Activated CD4-positive, alpha-beta T cell treated with anti-CD3 and anti-CD28 coated beads for 48 hours (primary cell): ENCODE results near the gene MAST4.

Experiments
- DNase-seq: peaks from one replicate; pipeline ENCODE4 v3.0.0-alpha.2; 2020

MAST4 gene

DNA sequence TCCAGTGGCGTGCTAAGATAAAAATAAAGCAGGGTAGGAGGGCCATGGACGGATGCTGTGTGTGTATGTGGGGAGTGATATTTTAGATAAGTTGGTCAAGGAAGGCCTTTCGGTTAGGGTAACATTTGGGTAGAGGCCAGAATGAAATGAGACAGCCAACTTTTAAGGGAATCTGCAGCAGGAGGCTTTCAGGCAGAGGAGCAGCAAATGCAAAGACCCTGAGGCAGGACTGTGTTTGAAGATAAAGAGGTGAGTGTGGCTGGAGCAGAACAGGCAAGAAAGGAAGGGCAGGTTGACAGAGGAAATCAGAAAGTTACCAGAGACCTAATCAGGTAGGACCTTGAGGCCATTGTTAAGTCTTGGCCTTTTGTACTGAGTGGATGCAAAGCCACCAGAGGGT, 106.2 kb downstream of the MAST4 start:
- no peak for DNase-seq

DNA sequence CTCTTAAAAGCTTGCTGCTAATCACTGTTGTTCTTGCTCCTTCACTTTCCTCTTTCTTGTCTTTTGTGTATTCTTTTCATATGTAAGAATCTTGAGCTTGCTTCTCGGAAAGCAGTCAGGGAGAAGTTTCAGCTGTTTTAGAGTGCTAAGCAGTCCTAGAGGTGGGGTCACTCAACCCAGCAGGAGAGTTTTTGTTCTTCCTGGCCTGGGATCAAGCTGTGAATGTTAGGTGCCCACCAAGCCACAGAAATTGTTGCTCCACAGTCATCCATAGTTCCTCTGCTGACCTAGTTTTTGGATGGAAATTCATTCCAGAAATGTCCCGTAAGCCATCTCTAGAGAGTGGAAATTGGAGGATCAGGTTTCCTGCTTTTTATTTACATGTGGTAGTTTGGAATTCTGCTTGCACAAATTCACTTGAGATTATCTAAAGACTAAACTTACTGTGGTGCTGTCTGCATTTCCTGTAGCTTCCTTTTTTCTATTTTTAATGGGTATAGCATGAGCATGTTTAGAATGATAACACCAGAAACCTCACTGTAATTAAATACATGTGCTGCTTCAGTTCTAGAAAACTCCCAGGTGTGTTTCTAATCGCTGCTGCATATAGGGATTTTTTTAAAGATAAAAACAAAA, 108.7 kb downstream of the MAST4 start:
- no peak for DNase-seq

DNA sequence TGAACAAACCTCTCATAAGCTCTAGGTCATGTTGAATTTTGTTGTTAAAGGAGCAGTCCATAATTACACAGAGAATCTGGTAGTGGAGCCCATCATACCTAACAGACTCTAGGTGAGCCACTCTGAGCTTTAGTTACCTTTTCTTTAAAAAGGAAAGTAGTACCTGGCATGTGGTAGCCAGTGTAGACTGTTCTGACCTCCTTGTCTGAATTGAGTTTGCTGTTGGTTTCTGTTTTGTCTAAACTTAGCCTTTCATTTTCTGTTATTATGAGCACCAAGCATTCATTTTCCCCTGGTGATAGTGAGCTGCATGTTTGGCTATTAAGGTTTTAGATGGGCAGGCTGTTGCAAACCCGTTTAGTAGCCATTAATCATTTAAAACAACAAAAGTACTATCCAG, 112.2 kb downstream of the MAST4 start:
- DNase-seq = no peak

DNA sequence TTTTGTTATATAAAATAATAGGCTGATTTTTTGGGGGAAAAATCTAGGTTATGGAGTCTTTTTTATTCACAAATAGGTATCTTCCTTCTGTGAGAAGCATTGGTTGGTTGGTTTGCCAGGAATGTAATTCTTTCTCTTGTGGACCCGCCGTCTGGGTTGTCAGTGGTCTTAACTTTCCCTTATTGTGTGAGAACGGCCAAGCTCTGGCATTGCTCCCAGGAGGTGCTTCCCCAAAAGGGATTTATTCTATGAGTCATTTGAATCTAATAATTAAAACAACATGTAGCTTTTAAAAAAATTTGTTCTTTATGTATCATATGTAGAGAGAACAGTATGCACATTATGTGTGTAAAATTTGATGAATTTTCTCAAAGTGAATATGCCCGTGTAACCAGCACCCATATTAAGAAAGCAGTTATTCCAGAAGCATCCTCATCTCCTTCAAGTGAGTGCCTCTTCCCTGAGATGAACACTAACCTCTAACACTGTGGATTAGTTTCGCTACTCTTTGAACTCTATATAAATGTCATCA, 114.4 kb downstream of the MAST4 start:
- DNase-seq = no peak

DNA sequence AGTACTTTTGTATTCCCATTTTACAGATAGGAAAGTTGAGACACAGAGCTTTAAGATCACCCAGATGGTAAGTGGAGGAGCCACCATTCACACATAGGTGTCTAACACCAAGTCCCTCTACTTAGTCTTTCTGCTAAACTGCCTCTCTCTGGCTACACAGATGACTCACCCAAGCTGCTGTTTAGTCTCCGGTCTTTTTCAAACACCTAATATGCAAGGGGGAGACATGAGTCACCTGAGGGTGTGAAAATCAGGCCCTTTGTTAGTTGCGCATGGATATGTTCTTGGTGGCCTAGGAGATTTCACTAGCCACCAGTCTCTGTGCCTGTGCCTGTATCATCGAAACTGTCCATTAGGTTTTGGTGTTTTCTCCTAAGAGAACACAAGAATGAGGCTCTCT, 117.8 kb downstream of the MAST4 start:
- DNase-seq = no peak

GRCh38 chr5:66717455-66718373, 121.5 kb downstream of the MAST4 start:
- no peak for DNase-seq

DNA sequence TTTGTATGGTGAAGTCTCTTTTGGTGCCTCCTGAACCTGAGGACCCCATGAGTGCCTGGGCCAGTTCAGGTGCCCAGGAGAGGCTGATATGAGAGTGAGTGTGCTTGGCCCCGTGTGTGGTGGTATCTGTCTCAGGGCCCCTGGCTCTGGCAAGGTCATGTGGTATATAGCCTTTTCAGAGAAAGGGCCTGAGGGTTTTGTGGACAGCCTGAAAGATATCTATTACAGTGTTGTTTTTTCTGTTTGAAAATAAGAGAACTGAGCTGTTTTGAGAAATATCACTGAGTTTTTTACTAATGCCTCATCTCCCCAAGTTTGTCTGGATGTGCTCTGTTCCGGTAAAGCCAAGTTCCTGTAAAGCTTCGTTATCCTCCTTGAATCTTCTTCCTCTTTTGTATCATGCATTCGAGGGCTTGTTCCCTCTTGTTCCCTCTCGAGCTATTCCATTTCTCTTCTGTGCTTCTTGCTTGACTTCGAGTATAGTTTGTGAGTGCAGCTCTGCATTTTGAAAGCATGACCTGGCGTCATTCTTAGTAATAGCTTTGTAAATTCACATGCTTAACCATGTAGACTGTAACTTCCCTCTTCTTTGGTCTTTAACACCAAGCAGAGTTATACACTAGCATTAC, 122.3 kb downstream of the MAST4 start:
- DNase-seq = no peak

DNA sequence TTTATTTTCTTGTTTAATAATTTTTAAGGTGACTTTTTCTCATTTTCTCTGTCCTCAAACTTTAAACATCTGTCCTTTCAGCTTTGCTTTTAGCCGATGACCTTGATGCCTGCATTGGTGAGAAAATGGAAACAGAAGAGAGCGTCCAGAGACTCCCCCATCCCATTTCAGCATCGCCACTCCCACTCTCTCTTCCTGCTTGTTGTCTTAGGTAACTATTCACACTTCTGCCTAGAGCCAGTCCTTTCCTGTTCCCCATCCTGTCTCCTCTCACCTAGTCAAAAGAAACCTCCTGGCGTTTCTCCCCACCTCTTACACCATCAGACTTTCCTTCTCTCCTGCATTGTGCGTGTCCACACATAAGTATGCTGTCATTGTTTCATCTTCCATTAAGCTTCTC, 124.6 kb downstream of the MAST4 start:
- DNase-seq = no peak

- no peak for DNase-seq
Observed at GRCh38 chr5:66722686-66723085, 126.5 kb downstream of the MAST4 start.

- no peak for DNase-seq
Observed at GRCh38 chr5:66724349-66725139, 128.4 kb downstream of the MAST4 start.

- no peak for DNase-seq
Observed at GRCh38 chr5:66727630-66728029, 131.4 kb downstream of the MAST4 start.

DNA sequence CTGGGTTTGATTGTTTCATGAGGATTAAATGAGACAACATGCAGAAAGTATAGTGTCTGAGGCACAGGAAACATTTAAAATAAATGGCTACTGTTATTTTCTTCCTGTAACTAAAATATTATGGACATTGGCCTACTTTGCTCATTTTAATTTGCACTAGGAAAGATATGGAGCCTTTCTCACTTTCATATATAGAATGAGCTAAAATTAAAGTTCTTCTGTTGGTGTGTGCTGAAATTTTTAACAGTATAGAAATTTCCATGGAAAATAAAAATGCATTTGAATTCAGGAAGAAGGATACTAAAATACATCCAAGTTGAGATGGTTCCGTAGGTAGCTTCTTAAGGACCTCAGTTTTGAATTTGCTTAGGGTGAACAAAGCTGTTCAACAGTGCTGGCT, 131.9 kb downstream of the MAST4 start:
- no peak for DNase-seq

GRCh38 chr5:66737096-66737495, 140.9 kb downstream of the MAST4 start:
- no peak for DNase-seq

- DNase-seq = no peak
Observed at GRCh38 chr5:66738136-66738535, 141.9 kb downstream of the MAST4 start.

DNA sequence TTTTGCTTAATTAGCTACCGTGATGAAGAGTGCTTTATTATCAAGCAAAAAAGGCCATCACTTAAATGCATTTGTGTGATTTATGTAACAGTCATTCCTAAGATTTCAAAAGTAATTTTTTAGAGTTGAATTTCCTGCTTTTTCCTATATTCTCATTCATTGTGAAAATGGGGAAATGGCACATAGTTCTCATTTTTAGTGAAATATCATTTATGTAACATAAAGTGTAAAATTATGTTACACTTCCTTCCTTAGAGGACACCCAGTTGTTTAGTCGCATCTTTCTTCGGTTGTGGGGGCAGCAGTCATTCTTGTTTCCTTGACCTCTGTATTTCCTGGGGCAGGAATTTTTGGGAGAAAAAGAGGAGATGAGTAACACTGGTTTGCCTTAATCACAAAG, 142.8 kb downstream of the MAST4 start:
- DNase-seq = no peak

GRCh38 chr5:66739951-66740350, 143.8 kb downstream of the MAST4 start:
- no peak for DNase-seq

GRCh38 chr5:66741394-66741793, 145.2 kb downstream of the MAST4 start:
- DNase-seq = no peak

- DNase-seq = peak; percentile 25
Observed at GRCh38 chr5:66742083-66742895, 146.1 kb downstream of the MAST4 start.

- DNase-seq = no peak
Observed at GRCh38 chr5:66742896-66743247, 146.7 kb downstream of the MAST4 start.

DNA sequence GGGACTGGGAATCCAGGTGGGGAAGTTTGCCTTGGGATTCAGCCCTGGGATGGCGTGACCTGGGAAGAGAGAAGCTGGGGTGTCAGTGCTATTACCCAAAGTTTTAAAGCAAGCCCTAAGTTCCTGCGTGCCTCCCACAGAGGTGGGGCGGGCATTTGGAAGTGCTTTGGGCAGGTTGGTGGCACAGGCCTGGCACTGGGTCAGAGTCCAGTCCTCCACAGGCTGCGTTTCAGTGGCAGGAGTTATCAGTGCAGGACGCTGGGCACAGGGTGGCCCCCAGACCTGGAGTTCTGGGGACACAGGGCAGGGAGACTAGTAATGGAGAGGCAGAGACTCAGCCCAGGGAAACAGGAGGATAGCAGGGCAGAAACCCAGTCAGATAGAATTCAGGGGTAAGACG, 147.2 kb downstream of the MAST4 start:
- no peak for DNase-seq

GRCh38 chr5:66744040-66744439, 147.8 kb downstream of the MAST4 start:
- DNase-seq = peak; percentile 40

GRCh38 chr5:66745297-66745696, 149.1 kb downstream of the MAST4 start:
- DNase-seq = no peak
